Left ventricle myocardium inferior (tissue), 1 donor: ENCODE results near the gene SLC6A19. TPM values are rescaled to one million over a fixed set of nuclear protein-coding genes. Genes with fewer than 3 reads are reported as not detected.

Source experiments
- DNase-seq: peaks from one replicate; pipeline ENCODE4 v3.0.0-alpha.2; 2020
- H3K27ac ChIP-seq: fragments of 200-600 bp; replicated peaks from 2 replicates; pipeline ENCODE4 v1.8.0; 2021
- H3K27me3 ChIP-seq: fragments of 200-600 bp; 2 replicates; pipeline ENCODE4 v1.8.0; 2021; ENCODE audit warnings: low read depth
- H3K36me3 ChIP-seq: fragments of 200-600 bp; 2 replicates; pipeline ENCODE4 v1.8.0; 2021
- H3K4me1 ChIP-seq: fragments of 200-600 bp; 2 replicates; pipeline ENCODE4 v1.8.0; 2021
- H3K4me3 ChIP-seq: fragments of 200-600 bp; 2 replicates; pipeline ENCODE4 v1.8.0; 2021; ENCODE audit warnings: mild to moderate bottlenecking, moderate library complexity
- H3K9me3 ChIP-seq: fragments of 200-600 bp; replicated peaks from 2 replicates; pipeline ENCODE4 v1.8.0; 2021
- CTCF ChIP-seq: fragments of 200-600 bp; IDR thresholded peaks from 2 replicates; pipeline ENCODE4 v1.8.0; 2021; ENCODE audit warnings: antibody characterized with exemption, mild to moderate bottlenecking, borderline replicate concordance
- intact Hi-C: fragments of 100-400 bp; cut with micrococcal nuclease; formaldehyde crosslinking; loops from one replicate; pipeline ENCODE4 v1.11.0; 2022
- total RNA-seq: library from RNA; stranded (reverse); fragmentation: NEBNext Ultra II Directional; extraction: Animal tissue kit (Norgen Biotek cat#: 25700); gene quantifications from one replicate; pipeline ENCODE4 v1.2.1, GENCODE V29; 2021
- donor health status: DM: no; HTN: yes; CAD: no; lungs with severe emphysema.

The SLC6A19 gene
- total RNA-seq, 1 donor from 2014 or later = not detected

DNA sequence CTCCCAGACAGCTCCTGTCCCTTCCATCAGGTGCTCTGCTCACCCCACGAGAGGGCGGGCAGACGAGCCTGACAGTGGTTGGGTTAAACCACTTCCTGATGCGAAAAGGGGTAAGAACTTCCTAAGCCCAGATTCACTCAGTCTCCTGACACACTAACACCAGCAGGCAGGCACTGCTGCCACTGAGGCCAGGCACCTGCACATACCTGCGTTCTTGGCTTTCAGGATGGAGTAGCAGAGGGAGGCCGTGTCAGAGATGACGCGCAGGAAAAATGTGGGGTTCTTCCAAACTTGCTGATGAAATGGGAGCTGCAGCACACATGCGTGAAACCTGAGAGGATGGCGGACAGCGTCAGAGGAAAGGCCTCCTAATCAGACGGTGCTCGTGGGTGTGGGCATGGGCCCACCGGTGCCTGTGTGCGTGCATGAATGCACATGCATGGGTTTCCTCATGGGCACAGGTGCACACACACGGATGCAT lies 53.7 kb downstream of the SLC6A19 start:
- Histone ChIP-seq H3K4me1 (no peaks in the 10 kb centered on the region), H3K27ac (no peak overlapping the region), H3K9me3 (no peaks in the 10 kb centered on the region), H3K4me3 (no peak overlapping the region), H3K36me3 (no peaks in the 10 kb centered on the region), H3K27me3 (peaks cover 44% of the 10 kb centered on the region)
- intact Hi-C loops = no loop called here
- TF ChIP-seq CTCF = no peak
- no peak for DNase-seq

DNA sequence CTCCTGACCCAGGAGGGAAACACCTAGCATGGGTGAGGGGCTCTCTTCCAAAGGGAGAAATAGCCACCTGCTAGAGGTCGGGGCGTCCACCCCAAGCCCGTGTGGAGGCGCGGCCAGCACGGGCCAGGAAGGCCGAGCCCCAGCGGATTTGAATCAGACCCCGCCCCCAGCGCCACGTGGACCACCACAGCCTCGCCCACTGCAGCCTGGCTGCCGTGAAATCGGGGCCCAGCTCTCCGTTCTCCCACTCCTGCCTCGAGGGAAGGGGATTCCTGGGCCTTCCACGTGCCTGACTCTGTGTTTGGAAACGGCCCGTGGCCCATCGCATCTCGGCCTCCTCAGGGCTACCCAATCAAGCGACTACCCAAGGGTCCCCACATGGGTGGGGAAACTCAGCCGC lies 55.4 kb downstream of the SLC6A19 start:
- H3K27ac ChIP-seq = no peak overlapping the region
- H3K27me3 ChIP-seq = peaks cover 33% of the 10 kb centered on the region
- no peaks in the 10 kb centered on the region for H3K4me1 ChIP-seq
- DNase-seq = no peak
- H3K36me3 ChIP-seq = no peaks in the 10 kb centered on the region
- peaks cover 15% of the 10 kb centered on the region for H3K9me3 ChIP-seq
- intact Hi-C loops = no loop called here
- no peak overlapping the region for H3K4me3 ChIP-seq
- no peak for TF ChIP-seq CTCF

- Histone ChIP-seq H3K27me3 (peaks cover 30% of the 10 kb centered on the region), H3K27ac (no peak overlapping the region), H3K4me1 (no peaks in the 10 kb centered on the region), H3K4me3 (no peak overlapping the region), H3K36me3 (no peaks in the 10 kb centered on the region), H3K9me3 (peaks cover 21% of the 10 kb centered on the region)
- DNase-seq = no peak
- intact Hi-C loops = no loop called here
- TF ChIP-seq CTCF = no peak
Measured at GRCh38 chr5:1257363-1257762, 56.0 kb downstream of the SLC6A19 start.

- no peaks in the 10 kb centered on the region for H3K4me1 ChIP-seq
- DNase-seq = no peak
- H3K4me3 ChIP-seq = no peak overlapping the region
- no peak overlapping the region for H3K27ac ChIP-seq
- H3K9me3 ChIP-seq = peaks cover 25% of the 10 kb centered on the region
- no peaks in the 10 kb centered on the region for H3K36me3 ChIP-seq
- H3K27me3 ChIP-seq = peaks cover 25% of the 10 kb centered on the region
- no peak for TF ChIP-seq CTCF
- intact Hi-C loops = no loop called here
Measured at GRCh38 chr5:1257841-1258240, 56.4 kb downstream of the SLC6A19 start.

DNA sequence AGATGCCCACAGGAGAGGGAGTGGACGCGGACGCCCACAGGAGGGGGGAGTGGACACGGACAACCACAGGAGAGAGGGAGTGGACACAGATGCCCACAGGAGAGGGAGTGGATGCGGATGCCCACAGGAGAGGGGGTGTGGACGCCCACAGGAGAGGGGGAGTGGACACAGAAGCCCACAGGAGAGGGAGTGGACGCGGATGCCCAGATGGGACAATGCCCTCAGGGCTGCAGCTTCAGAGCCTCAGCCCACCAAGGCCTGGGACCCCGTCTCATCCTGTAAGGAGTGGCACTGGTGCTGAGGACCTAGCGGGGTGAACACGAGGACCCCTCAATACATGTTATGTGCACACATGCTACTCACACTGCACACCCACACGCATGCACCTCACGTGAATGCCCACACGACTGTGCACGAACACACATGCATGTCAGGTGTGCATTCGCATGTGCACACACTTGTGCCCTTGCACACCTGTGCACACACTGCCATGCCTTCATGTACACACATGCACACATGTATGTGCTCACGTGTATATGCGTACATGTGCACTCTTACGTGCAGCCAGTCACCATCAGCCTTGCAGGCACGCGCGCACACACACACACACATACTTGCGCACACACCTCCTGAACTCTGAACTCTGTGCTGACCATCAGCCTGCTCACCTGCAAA lies 58.5 kb downstream of the SLC6A19 start:
- Histone ChIP-seq H3K9me3 (peaks cover 37% of the 10 kb centered on the region), H3K4me3 (no peak overlapping the region), H3K36me3 (no peaks in the 10 kb centered on the region), H3K27ac (no peak overlapping the region), H3K4me1 (no peaks in the 10 kb centered on the region), H3K27me3 (peaks cover 15% of the 10 kb centered on the region)
- intact Hi-C loops = no loop called here
- TF ChIP-seq CTCF = no peak
- DNase-seq = no peak
